ENCODE results near the gene SLF1.

The SLF1 gene

GRCh38 chr5:94725142-94725541 is 106.7 kb downstream of the SLF1 start:
- DNase-seq: no peak

DNA sequence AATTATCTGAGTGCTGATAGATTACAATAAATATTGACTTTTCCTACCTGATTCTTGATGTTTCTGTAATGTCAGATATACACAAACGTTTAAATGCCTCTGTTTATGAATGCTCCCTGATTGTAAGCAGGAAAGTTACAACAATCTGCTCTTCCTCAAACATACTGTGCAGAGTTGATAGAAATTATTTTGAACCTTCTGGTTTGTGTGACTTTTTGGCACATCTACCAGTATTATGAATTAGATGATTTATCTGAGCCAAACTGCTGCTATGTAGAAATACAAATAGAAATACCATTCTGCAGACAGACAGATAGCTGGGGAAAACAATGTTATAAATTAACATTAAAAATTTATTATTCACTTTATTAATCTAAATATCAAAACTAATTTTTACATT is 113.0 kb downstream of the SLF1 start:
- no peak for DNase-seq

DNA sequence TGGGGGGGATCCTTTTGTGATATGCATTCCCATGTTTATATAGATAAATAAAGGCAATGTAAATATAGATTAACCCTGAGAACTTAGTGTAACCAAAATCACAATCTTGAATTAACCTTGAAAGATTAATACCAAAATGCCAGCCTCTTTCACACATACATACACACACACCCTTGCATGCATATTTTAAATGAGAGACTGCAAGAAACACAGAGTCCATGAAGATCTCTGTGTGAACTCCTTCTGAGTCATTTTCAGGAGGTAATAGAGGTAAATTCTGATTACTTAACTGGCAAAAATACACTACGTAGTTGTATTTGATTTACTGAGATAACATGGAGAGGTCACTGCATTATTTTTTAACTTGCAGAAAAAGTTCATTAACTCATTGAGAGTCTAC is 118.0 kb downstream of the SLF1 start:
- no peak for DNase-seq

DNA sequence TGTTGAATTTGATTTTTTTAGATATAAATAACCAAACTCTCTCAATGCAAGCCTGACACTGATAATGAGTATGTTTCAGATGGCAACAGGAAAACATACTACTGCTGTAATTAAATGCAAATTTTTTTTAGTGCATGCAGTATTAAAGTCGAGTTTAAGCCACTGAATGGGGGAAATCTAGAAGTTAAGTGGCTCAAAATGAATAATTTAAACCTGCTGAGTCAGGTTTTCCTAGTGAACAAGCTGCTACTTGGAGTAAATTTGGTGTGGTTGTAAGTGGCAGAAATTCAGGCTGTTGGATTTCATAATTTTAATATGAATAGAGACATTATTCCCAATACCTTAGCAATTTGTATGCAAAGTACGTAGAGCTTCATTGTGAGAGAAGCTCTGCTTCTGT is 121.8 kb downstream of the SLF1 start:
- DNase-seq: no peak

GRCh38 chr5:94742852-94743251 is 124.4 kb downstream of the SLF1 start:
- no peak for DNase-seq

DNA sequence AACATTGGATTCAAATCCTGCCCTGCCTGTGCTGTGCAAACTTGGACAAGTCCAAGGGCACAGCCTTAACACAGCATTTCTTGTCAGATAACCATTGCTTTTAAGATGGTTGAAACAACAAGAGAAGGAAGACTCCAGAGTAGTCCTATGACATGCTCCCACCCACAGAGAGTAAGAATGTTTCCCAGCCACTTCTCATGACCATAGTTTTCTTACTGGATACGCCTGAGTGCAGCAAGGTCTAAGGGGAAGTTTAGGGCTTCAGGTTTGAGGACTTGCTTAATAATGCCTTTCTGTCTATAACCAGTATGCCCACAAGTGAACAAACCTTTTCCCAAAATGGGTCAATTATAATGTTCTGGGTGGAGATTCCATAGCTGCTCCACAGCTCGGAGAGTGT is 126.4 kb downstream of the SLF1 start:
- DNase-seq: no peak

- no peak for DNase-seq
These were observed 127.6 kb downstream of the SLF1 start for GRCh38 chr5:94745786-94746730.

- DNase-seq: no peak
These were observed 128.3 kb downstream of the SLF1 start for GRCh38 chr5:94746731-94747124.
